NT2/D1 (cell line): ENCODE data around the gene OTOP3.

Source experiments
- SUZ12 ChIP-seq: IDR thresholded peaks from 2 replicates; pipeline ENCODE4 v1.6.1; 2011; ENCODE audit not compliant: insufficient read length, insufficient read depth; ENCODE audit errors: extremely low read depth
- YY1 ChIP-seq: IDR thresholded peaks from 2 replicates; pipeline ENCODE4 v1.6.1; 2011; ENCODE audit not compliant: insufficient read length, insufficient read depth
- ZNF274 ChIP-seq: IDR thresholded peaks from 2 replicates; pipeline ENCODE4 v1.6.1; 2011; ENCODE audit warnings: mild to moderate bottlenecking, low read depth, low read length

GRCh38 chr17:74981979-74982662, 46.4 kb downstream of the OTOP3 start:
- TF ChIP-seq SUZ12 = no peak
- TF ChIP-seq YY1 = no peak
- TF ChIP-seq ZNF274 = no peak
